ENCODE data around the gene KCNQ1. TPM values are rescaled to one million over a fixed set of nuclear protein-coding genes. Genes with fewer than 3 reads are reported as not detected.

The KCNQ1 gene
- total and polyA plus RNA-seq, 2 donors (not counting 3 experiments of a cell fraction or from before 2014, with no cell fraction given) = 0.07 to 0.09 TPM

DNA sequence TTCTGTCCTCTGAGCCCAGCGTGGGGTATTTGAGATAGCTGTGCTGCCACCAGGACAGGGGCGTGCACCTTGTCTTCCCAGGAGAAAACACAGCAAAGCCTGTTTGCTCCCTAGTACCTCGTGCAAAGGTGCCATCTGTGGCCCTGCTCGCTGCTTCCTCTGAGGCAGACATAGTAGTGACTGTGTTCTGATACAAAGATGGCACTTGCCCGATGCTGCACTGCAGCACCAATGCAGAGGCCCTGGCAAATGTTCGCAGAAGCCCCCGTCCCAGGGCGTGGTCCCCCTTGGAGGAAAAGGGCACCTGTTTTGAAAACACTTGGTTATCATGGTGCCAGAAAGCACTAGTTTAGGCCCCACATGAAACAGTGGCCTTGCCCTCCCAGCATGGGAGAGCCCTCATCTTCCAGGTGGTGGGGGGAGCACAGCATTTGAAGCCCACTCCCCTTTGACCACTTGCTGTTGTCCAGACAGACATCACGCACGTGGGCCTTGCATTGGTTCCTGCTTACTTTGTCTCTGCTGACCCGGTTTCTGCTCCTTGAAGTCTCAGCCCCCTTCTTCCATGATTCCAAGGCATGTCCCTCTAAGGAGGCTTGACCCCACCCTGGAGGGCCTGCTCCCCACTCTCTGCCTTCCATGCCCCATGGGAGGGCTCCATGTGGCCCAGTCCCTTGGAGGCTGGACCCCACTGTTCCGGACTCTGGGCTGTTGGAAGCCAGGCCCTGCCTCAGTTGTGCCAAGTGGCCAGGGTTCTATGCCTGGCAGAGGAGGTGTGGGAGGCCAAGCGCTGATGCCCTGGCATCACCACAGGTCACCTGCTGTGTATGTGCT lies 145.5 kb downstream of the KCNQ1 start:
- TF ChIP-seq GATA2 (IDR thresholded peaks at IDR 0.05; ENCODE audit: insufficient read depth, insufficient read length, low read depth, low read length) (no peak), FOS (IDR thresholded peaks at IDR 0.05; ENCODE audit: borderline replicate concordance, insufficient read depth, low read length) (no peak), EZH2 (IDR thresholded peaks at IDR 0.05; ENCODE audit: borderline replicate concordance, low read depth, low read length, severe bottlenecking) (no peak), MYC (IDR thresholded peaks at IDR 0.05; ENCODE audit: low read depth, low read length) (no peak), POLR2AphosphoS5 (IDR thresholded peaks at IDR 0.05; ENCODE audit: insufficient read depth, low read depth, low read length) (no peak), JUN (IDR thresholded peaks at IDR 0.05; ENCODE audit: borderline replicate concordance, insufficient read depth, insufficient read length, low read depth) (no peak), POLR2A (IDR thresholded peaks at IDR 0.05; ENCODE audit: low read depth, low read length) (no peak), CTCF (IDR thresholded peaks at IDR 0.05; ENCODE audit: extremely low read depth in 1 of 2, insufficient read depth in 1 of 2, low read depth in 1 of 2, low read length in 2 of 2) (no peak)
- TF ChIP-seq, protein P1, sequence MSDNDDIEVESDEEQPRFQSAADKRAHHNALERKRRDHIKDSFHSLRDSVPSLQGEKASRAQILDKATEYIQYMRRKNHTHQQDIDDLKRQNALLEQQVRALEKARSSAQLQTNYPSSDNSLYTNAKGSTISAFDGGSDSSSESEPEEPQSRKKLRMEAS (IDR thresholded peaks at IDR 0.05; ENCODE audit: insufficient read depth, insufficient read length) = no peak

More for the DNA sequence above, 145.5 kb downstream of the KCNQ1 start:
- Histone ChIP-seq H4K20me1 (replicated peaks; ENCODE audit: control insufficient read depth, extremely low read depth, insufficient read depth, low read length) (no peaks in the 10 kb centered on the region), H3K27me3 (ENCODE audit: control insufficient read depth in 2 of 2, insufficient read depth in 2 of 2, low read length in 2 of 2) (peaks cover 0 to 3% of the 10 kb centered on the region in 2 experiments), H3K9me3 (replicated peaks; ENCODE audit: control insufficient read depth, insufficient read depth, low read length) (no peaks in the 10 kb centered on the region), H3K9ac (replicated peaks; ENCODE audit: extremely low read depth, insufficient read depth, low read length) (no peak overlapping the region), H3K27ac (ENCODE audit: insufficient read depth, low read depth, low read length) (no peak overlapping the region), H3K4me2 (ENCODE audit: insufficient read depth, low read length) (no peak overlapping the region), H3K4me3 (replicated peaks in 1 of 3; ENCODE audit: insufficient read depth in 1 of 3, low read depth in 1 of 3, low read length in 3 of 3) (no peak overlapping the region), H3K9me1 (replicated peaks; ENCODE audit: control insufficient read depth, extremely low read depth, insufficient read depth, low read length) (no peaks in the 10 kb centered on the region), H3K4me1 (ENCODE audit: control insufficient read depth, extremely low read depth, insufficient read depth, low read length) (no peaks in the 10 kb centered on the region), H2AFZ (ENCODE audit: low read depth, low read length) (no peak overlapping the region), H3K79me2 (ENCODE audit: control insufficient read depth, insufficient read depth, low read length) (no peaks in the 10 kb centered on the region), H3K36me3 (ENCODE audit: control insufficient read depth in 2 of 2, extremely low read depth in 1 of 2, insufficient read depth in 2 of 2, low read length in 2 of 2) (no peaks in the 10 kb centered on the region)
- DNase-seq (ENCODE audit: low read depth, low spot score) (no peak), FAIRE-seq (no peak)
- CTCF ChIA-PET = no interaction called here
- BruUV-seq (replicated peaks) = no TSS peak
- POLR2A ChIA-PET = no interaction called here
- dilution Hi-C loops (cut with MboI; ENCODE audit: extremely low pct_ligation_motif_present, low sequenced_read_pairs) = no loop called here
- intact Hi-C loops (cut with micrococcal nuclease) = no loop called here
